ENCODE results near the gene HOXC11. TPM values are rescaled to one million over a fixed set of nuclear protein-coding genes. Genes with fewer than 3 reads are reported as not detected.
A peak's percentile ranks its signal among the peaks of the same experiment; 100 is the strongest.

HOXC11 gene
- total RNA-seq, 3 donors from 2014 or later (not counting 1 experiment from before 2014, with no cell fraction given), result not detected

DNA sequence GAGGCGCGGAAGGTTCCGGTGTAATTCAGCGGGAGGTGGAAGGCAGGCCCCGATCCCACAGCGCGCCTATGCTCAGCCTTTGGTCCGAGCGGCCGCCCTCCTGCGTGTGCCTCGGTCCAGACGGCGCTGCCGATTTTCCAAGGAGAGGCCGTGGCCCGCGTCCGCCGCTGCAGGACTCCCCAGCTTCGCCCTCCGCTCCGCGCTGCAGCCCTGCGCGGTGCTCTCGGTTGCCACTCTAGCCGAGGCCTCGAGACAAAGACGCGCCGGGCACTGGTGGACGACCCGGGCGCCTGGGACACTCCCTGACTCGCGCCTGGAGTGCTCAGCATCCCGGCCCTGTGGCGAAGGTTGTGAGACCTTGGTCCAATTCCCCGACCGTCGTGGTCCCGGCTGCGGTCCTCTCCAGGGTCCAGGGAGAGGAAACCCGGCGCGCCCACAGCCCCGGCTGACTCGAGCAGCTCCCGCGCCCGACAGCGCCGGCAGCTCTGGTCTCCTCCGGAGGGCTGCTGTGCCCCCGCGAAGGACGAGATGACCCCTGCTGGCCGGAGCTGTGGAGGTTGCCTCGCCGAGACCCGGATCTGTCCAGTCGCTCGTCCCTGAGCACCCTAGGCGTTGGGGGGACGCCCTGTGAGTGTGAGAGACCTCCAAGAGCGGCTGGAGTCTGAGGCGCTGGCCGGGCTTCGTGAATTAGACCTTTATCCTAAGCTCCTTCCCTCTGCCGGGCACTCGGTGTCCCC, 11.7 kb upstream of the HOXC11 start:
- H3K27me3 ChIP-seq (ENCODE audit: control insufficient read depth, insufficient read depth, low read length), result peaks cover 94% of the 10 kb centered on the region
- ATAC-seq (no peak), DNase-seq (no peak)
- H3K36me3 Mint-ChIP-seq, result peaks cover 18% of the 10 kb centered on the region
- no peaks in the 10 kb centered on the region for H3K9me3 ChIP-seq (ENCODE audit: control insufficient read depth, insufficient read depth, low read length)
- intact Hi-C loops (cut with micrococcal nuclease), result no loop called here
- peak overlapping the region in 1 of 2 donors; percentile 18 for H3K27ac Mint-ChIP-seq
- H3K27me3 Mint-ChIP-seq (ENCODE audit: low read depth in 2 of 2), result peaks cover 69 to 95% of the 10 kb centered on the region in 2 donors
- TF ChIP-seq, protein P1, sequence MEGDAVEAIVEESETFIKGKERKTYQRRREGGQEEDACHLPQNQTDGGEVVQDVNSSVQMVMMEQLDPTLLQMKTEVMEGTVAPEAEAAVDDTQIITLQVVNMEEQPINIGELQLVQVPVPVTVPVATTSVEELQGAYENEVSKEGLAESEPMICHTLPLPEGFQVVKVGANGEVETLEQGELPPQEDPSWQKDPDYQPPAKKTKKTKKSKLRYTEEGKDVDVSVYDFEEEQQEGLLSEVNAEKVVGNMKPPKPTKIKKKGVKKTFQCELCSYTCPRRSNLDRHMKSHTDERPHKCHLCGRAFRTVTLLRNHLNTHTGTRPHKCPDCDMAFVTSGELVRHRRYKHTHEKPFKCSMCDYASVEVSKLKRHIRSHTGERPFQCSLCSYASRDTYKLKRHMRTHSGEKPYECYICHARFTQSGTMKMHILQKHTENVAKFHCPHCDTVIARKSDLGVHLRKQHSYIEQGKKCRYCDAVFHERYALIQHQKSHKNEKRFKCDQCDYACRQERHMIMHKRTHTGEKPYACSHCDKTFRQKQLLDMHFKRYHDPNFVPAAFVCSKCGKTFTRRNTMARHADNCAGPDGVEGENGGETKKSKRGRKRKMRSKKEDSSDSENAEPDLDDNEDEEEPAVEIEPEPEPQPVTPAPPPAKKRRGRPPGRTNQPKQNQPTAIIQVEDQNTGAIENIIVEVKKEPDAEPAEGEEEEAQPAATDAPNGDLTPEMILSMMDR (IDR thresholded peaks at IDR 0.05), result no peak
- no peak overlapping the region for H3K27ac ChIP-seq (ENCODE audit: low read length)
- peaks cover 41 to 42% of the 10 kb centered on the region in 2 donors for H3K4me1 Mint-ChIP-seq
- no peaks in the 10 kb centered on the region for H3K36me3 ChIP-seq (ENCODE audit: control insufficient read depth, insufficient read depth, low read length)
- no peak overlapping the region for H3K4me3 ChIP-seq (ENCODE audit: low read length)
- WGBS (ENCODE audit: insufficient coverage), result 5% methylated on average over 72 of the region's 72 CpGs
- H3K4me3 Mint-ChIP-seq, result no peak overlapping the region
- peaks cover 38% of the 10 kb centered on the region for H3K4me1 ChIP-seq (ENCODE audit: control insufficient read depth, insufficient read depth, low read length)
- no peaks in the 10 kb centered on the region for H3K9me3 Mint-ChIP-seq

DNA sequence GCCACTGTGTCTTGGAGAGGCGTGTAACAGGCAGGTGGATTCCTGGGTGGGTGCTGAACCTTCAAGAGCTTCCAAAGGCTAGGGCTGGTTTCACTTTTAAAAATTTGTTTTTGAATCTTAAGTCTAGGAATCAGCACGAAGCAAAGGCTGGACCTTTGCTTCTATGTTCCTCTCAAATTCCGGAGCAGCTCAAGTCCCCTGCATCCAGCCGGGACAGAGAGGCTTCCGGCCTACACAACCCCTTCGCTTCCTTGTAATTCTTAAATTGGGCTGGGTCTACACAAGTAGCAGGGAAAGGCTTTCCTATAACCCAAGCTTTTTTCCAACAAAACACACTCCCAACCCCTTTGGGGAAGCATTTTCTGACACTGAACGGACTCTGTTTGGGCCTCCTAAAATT, 9.9 kb upstream of the HOXC11 start:
- Mint-ChIP-seq H3K36me3 (peaks cover 18% of the 10 kb centered on the region), H3K27me3 (ENCODE audit: low read depth in 2 of 2) (peaks cover 73 to 96% of the 10 kb centered on the region in 2 donors), H3K27ac (no peak overlapping the region), H3K4me3 (no peak overlapping the region), H3K4me1 (peaks cover 41 to 42% of the 10 kb centered on the region in 2 donors), H3K9me3 (no peaks in the 10 kb centered on the region)
- Histone ChIP-seq H3K9me3 (ENCODE audit: control insufficient read depth, insufficient read depth, low read length) (no peaks in the 10 kb centered on the region), H3K27ac (ENCODE audit: low read length) (no peak overlapping the region), H3K4me3 (ENCODE audit: low read length) (no peak overlapping the region), H3K27me3 (ENCODE audit: control insufficient read depth, insufficient read depth, low read length) (peaks cover 96% of the 10 kb centered on the region), H3K36me3 (ENCODE audit: control insufficient read depth, insufficient read depth, low read length) (no peaks in the 10 kb centered on the region), H3K4me1 (ENCODE audit: control insufficient read depth, insufficient read depth, low read length) (peaks cover 33% of the 10 kb centered on the region)
- TF ChIP-seq, protein P1 (IDR thresholded peaks at IDR 0.05), result no peak
- intact Hi-C loops (cut with micrococcal nuclease), result no loop called here
- DNase-seq (no peak), ATAC-seq (no peak)
- WGBS (ENCODE audit: insufficient coverage), result 20% methylated on average over 7 of the region's 7 CpGs

DNA sequence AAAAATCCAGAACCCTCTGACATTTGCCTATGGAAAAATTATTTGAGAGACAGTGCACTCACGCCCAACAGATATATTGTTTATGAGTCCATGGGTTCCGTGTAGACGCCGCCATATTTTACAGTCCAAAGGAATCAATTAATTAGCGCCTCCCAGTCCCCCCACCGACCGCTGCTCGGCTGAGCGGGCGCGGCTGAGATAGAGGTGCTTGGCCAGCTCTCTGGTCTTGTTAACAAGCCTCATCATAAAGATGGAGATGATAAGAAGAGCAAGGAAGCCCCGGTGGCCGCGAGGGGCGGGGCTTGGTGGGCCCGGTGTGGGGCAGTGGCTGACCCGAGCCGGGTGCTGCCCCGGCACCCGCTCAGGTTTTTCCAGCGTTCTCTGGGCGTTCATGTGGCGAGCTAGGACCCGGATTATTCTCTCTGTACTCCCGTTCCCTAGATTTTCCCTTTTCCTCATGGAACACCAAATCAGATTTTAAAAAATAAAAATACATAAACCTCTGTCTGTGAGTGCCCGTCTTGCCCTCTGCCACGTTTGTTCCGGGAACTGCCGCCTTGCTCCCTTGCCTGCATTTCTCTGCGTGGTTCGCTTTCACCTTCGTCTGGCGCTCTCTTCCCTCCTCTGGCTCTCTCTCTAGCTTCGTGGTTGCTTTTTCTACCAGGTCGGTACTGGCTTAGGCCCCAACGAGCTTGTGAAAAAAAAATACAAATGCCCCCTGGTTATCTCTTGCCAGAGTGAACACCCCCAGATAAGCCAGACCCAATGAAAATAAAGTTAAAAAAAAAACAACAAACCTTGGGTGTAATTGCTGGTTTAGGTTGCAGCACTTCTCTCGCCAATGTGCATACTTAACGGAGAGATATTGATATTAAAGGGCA, 9.3 kb upstream of the HOXC11 start:
- Mint-ChIP-seq H3K4me3 (peak overlapping the region; percentile 32), H3K36me3 (peaks cover 18% of the 10 kb centered on the region), H3K4me1 (peaks cover 42 to 44% of the 10 kb centered on the region in 2 donors), H3K27ac (no peak overlapping the region), H3K9me3 (no peaks in the 10 kb centered on the region), H3K27me3 (ENCODE audit: low read depth in 2 of 2) (peaks cover 73 to 96% of the 10 kb centered on the region in 2 donors)
- H3K36me3 ChIP-seq (ENCODE audit: control insufficient read depth, insufficient read depth, low read length), result no peaks in the 10 kb centered on the region
- no peak overlapping the region for H3K4me3 ChIP-seq (ENCODE audit: low read length)
- H3K27me3 ChIP-seq (ENCODE audit: control insufficient read depth, insufficient read depth, low read length), result peaks cover 96% of the 10 kb centered on the region
- TF ChIP-seq, protein P1 (IDR thresholded peaks at IDR 0.05), result no peak
- H3K27ac ChIP-seq (ENCODE audit: low read length), result no peak overlapping the region
- WGBS (ENCODE audit: insufficient coverage), result 9% methylated on average over 36 of the region's 38 CpGs
- DNase-seq (no peak), ATAC-seq (no peak)
- peaks cover 33% of the 10 kb centered on the region for H3K4me1 ChIP-seq (ENCODE audit: control insufficient read depth, insufficient read depth, low read length)
- no peaks in the 10 kb centered on the region for H3K9me3 ChIP-seq (ENCODE audit: control insufficient read depth, insufficient read depth, low read length)
- intact Hi-C loops (cut with micrococcal nuclease), result no loop called here

All from natural killer cell (primary cell).